RCC 7860 (cell line): ENCODE data around the gene GTF2H4.
A peak's percentile ranks its signal among the peaks of the same experiment; 100 is the strongest.
"Not testable (repeated sequence)": the region's sequence is repeated elsewhere in the genome, so short reads cannot be mapped to it uniquely, and the experiment has no call there.

Source experiments
- DNase-seq: peaks from one replicate; pipeline ENCODE4 v3.0.0-alpha.2; 2015; ENCODE audit warnings: low spot score
- FAIRE-seq: peaks from 2 replicates; lab custom pipeline; 2012; peaks lifted over from hg19 to GRCh38; lab: Jason Lieb, UNC

Gene GTF2H4

GRCh38 chr6:30893666-30894065 lies 14.3 kb upstream of the GTF2H4 start:
- no peak for DNase-seq
- FAIRE-seq: no peak

- DNase-seq (no peak), FAIRE-seq (no peak)
Measured at GRCh38 chr6:30894381-30894780, 13.6 kb upstream of the GTF2H4 start.

GRCh38 chr6:30894935-30895334 lies 13.1 kb upstream of the GTF2H4 start:
- no peak for FAIRE-seq
- DNase-seq: no peak

GRCh38 chr6:30895343-30895742 lies 12.7 kb upstream of the GTF2H4 start:
- FAIRE-seq: no peak
- DNase-seq: no peak

GRCh38 chr6:30896541-30896940 lies 11.5 kb upstream of the GTF2H4 start:
- DNase-seq: no peak
- FAIRE-seq: no peak

- DNase-seq (no peak), FAIRE-seq (no peak)
Measured at GRCh38 chr6:30897882-30898281, 10.1 kb upstream of the GTF2H4 start.

- DNase-seq (no peak), FAIRE-seq (no peak)
Measured at GRCh38 chr6:30898750-30899360, 9.2 kb upstream of the GTF2H4 start.

- FAIRE-seq: no peak
Measured at GRCh38 chr6:30900863-30901417, 7.1 kb upstream of the GTF2H4 start.

GRCh38 chr6:30901436-30901835 lies 6.6 kb upstream of the GTF2H4 start:
- FAIRE-seq (no peak), DNase-seq (no peak)

More at GRCh38 chr6:30900863-30901417, 7.1 kb upstream of the GTF2H4 start:
- no peak for DNase-seq

GRCh38 chr6:30902196-30902595 lies 5.8 kb upstream of the GTF2H4 start:
- not testable (repeated sequence) for FAIRE-seq, DNase-seq

GRCh38 chr6:30902709-30903108 lies 5.3 kb upstream of the GTF2H4 start:
- no peak for FAIRE-seq
- DNase-seq: no peak

GRCh38 chr6:30903236-30903635 lies 4.8 kb upstream of the GTF2H4 start:
- no peak for FAIRE-seq
- DNase-seq: no peak

- DNase-seq, FAIRE-seq: not testable (repeated sequence)
Measured at GRCh38 chr6:30907290-30907757, 683 bp upstream of the GTF2H4 start.

- DNase-seq (no peak), FAIRE-seq (no peak)
Measured at GRCh38 chr6:30908700-30909099, 693 bp downstream of the GTF2H4 start.

- FAIRE-seq, DNase-seq: not testable (repeated sequence)
Measured at GRCh38 chr6:30910473-30910872, 2.5 kb downstream of the GTF2H4 start.

GRCh38 chr6:30912746-30913520 lies 4.9 kb downstream of the GTF2H4 start:
- FAIRE-seq (no peak), DNase-seq (no peak)

- FAIRE-seq (no peak), DNase-seq (no peak)
Measured at GRCh38 chr6:30913721-30914075, 5.7 kb downstream of the GTF2H4 start.

GRCh38 chr6:30914076-30914853 lies 6.3 kb downstream of the GTF2H4 start, which contains the start of gene VARS2:
TSS of gene VARS2 (plus strand) at chr6:30914238. CDS start at chr6:30914837, 599 bp downstream.
- DNase-seq: peak; percentile 77
- FAIRE-seq: no peak

GRCh38 chr6:30914854-30915590 lies 7.0 kb downstream of the GTF2H4 start:
- DNase-seq (no peak), FAIRE-seq (no peak)

GRCh38 chr6:30915591-30915946 lies 7.6 kb downstream of the GTF2H4 start:
- FAIRE-seq (no peak), DNase-seq (peak; percentile 38)

GRCh38 chr6:30917041-30917440 lies 9.0 kb downstream of the GTF2H4 start:
- FAIRE-seq (no peak), DNase-seq (no peak)
